Spleen (tissue), 11 donors: ENCODE measurements around the gene QPCT. TPM values are rescaled to one million over a fixed set of nuclear protein-coding genes. Genes with fewer than 3 reads are reported as not detected.

Source experiments
- DNase-seq: peaks from one replicate; pipeline ENCODE4 v3.0.0-alpha.2; 2020
- H3K27ac ChIP-seq, 8 donors: fragments of 200-600 bp; sonication (generic) in 7 of 8; 1 replicate in 4 of 8; 2 replicates in 4 of 8; pipeline versions ENCODE4 v1.5.0 to v1.8.0; 2016 to 2021; ENCODE audit warnings: inconsistent platforms in 4 of 8, mild to moderate bottlenecking in 4 of 8, moderate library complexity in 1 of 8
- H3K27me3 ChIP-seq, 7 donors: fragments of 200-600 bp; sonication (generic) in 6 of 7; replicated peaks in 1 of 7; 1 replicate in 4 of 7; 2 replicates in 3 of 7; pipeline versions ENCODE4 v1.5.0 to v1.8.0; 2016 to 2021; ENCODE audit warnings: inconsistent platforms in 3 of 7, mild to moderate bottlenecking in 1 of 7
- H3K36me3 ChIP-seq, 6 donors: fragments of 200-600 bp; sonication (generic) in 5 of 6; 1 replicate in 4 of 6; 2 replicates in 2 of 6; pipeline versions ENCODE4 v1.5.0 to v1.8.0; 2016 to 2021; ENCODE audit warnings: inconsistent platforms in 2 of 6
- H3K4me1 ChIP-seq, 6 donors: fragments of 200-600 bp; sonication (generic) in 5 of 6; 1 replicate in 3 of 6; 2 replicates in 3 of 6; pipeline versions ENCODE4 v1.5.0 to v1.8.0; 2016 to 2021; ENCODE audit warnings: inconsistent platforms in 3 of 6
- H3K4me3 ChIP-seq, 8 donors: fragments of 200-600 bp; sonication (generic) in 7 of 8; 1 replicate in 4 of 8; 2 replicates in 4 of 8; pipeline versions ENCODE4 v1.5.0 to v1.8.0; 2016 to 2021; ENCODE audit warnings: inconsistent platforms in 4 of 8, mild to moderate bottlenecking in 4 of 8, moderate library complexity in 2 of 8
- H3K9me3 ChIP-seq, 8 donors: fragments of 200-600 bp; sonication (generic) in 7 of 8; 1 replicate in 4 of 8; 2 replicates in 4 of 8; pipeline versions ENCODE4 v1.5.0 to v1.8.0; 2016 to 2021; ENCODE audit warnings: inconsistent platforms in 4 of 8
- POLR2A ChIP-seq, 3 donors: fragments of 450-650 bp; IDR thresholded peaks; one replicate each; pipeline ENCODE4 v1.5.1; 2017; ENCODE audit warnings: antibody characterized with exemption in 3 of 3, mild to moderate bottlenecking in 1 of 3
- POLR2AphosphoS5 ChIP-seq, 3 donors: sonication (generic); formaldehyde crosslinking; IDR thresholded peaks; one replicate each; pipeline ENCODE4 v1.5.1; 2017; ENCODE audit warnings: antibody characterized with exemption in 3 of 3
- WGBS, 5 donors: extraction: QIAGEN DNeasy Blood & Tissue Kit in 3 of 5; methylation state at CpG; one replicate each; pipeline versions ENCODE4 v1.1.5 to v1.1.7; 2013 to 2018; 5-methylcytosine and 5-hydroxymethylcytosine counted together
- intact Hi-C: fragments of 100-400 bp; cut with DNase I; formaldehyde crosslinking; loops from one replicate; pipeline ENCODE4 v1.15.0; 2023; ENCODE audit warnings: low total_unique reads
- polyA plus RNA-seq, 3 donors: library from polyadenylated mRNA; stranded (reverse); fragments of 200-250 nt; gene quantifications; one replicate each; pipeline ENCODE4 v1.2.1, GENCODE V29; 2013
- total RNA-seq, 7 donors: library from RNA; depleted of rRNA in 3 of 7; stranded (reverse); fragments of >200 nt in 3 of 7; fragmentation: NEBNext Ultra II Directional in 4 of 7; extraction: Animal tissue kit (Norgen Biotek cat#: 25700) in 4 of 7; gene quantifications; one replicate each; pipeline versions ENCODE4 v1.1.0 to v1.2.1, GENCODE V29; 2016 to 2021
- TF ChIP-seq, protein P1 (sequence below), 11 experiments: fragments of 200-600 bp in 7 of 11; fragments of 450-650 bp in 4 of 11; sonication (generic) in 4 of 11; IDR thresholded peaks in 8 of 11; conservative IDR thresholded peaks in 3 of 11; 1 replicate in 7 of 11; 2 replicates in 4 of 11; pipeline versions ENCODE4 v1.4.0 to v1.8.0; 2016 to 2021; ENCODE audit warnings: antibody characterized with exemption in 11 of 11, inconsistent platforms in 4 of 11, mild to moderate bottlenecking in 1 of 11
- donor health status: healthy with polysubstance abuse.
- donor health status: DM: no; HTN: no; CAD: no; lungs with moderate emphysema.
- donor health status: DM: no; HTN: no; CAD: no.
- donor health status: Bipolar disorder and iron deficiency.
- donor health status: healthy.
- donor health status: DM: no; HTN: no; CAD: no.
- donor health status: DM: yes; HTN: yes; CAD: no.

QPCT gene
- total and polyA plus RNA-seq, 10 donors: 4.2 to 46.0 (median 19.4) TPM

DNA sequence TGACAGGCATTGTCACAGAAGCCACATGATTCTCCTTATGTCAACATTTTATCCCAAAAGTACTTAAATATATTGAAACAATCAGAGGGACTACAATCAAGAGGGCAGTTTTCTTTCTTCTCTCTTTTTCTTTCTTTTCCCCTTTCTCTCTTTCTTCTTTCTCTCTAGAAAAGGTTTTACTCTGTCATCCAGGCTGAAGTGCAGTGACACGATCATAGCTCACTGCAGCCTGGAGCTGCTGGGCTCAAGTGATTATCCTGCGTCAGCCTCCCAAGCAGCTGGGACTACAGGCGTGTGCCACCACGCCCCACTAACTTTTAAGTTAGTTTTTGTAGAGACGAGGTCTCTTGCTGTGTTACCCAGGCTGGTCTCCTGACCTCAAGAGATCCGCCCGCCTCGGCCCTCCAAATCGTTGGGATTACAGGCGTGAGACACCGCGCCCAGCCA is 18.8 kb upstream of the QPCT start:
- 83 to 90% (median 88%) methylated on average over 12 of the region's 12 CpGs for WGBS, 5 donors
- TF ChIP-seq, protein P1, sequence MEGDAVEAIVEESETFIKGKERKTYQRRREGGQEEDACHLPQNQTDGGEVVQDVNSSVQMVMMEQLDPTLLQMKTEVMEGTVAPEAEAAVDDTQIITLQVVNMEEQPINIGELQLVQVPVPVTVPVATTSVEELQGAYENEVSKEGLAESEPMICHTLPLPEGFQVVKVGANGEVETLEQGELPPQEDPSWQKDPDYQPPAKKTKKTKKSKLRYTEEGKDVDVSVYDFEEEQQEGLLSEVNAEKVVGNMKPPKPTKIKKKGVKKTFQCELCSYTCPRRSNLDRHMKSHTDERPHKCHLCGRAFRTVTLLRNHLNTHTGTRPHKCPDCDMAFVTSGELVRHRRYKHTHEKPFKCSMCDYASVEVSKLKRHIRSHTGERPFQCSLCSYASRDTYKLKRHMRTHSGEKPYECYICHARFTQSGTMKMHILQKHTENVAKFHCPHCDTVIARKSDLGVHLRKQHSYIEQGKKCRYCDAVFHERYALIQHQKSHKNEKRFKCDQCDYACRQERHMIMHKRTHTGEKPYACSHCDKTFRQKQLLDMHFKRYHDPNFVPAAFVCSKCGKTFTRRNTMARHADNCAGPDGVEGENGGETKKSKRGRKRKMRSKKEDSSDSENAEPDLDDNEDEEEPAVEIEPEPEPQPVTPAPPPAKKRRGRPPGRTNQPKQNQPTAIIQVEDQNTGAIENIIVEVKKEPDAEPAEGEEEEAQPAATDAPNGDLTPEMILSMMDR (IDR thresholded peaks at IDR 0.05 in 8 of 11, conservative IDR thresholded peaks at IDR 0.05 in 3 of 11): no peak
- TF ChIP-seq POLR2AphosphoS5 (IDR thresholded peaks at IDR 0.05) (no peak), POLR2A (IDR thresholded peaks at IDR 0.05) (no peak)
- peaks cover 23 to 61% (median 44%) of the 10 kb centered on the region in 6 donors for H3K4me1 ChIP-seq

GRCh38 chr2:37326285-37326684 is 18.1 kb upstream of the QPCT start:
- peak overlapping the region in 7 of 8 donors; percentile 91 to 97 (median 95) for H3K27ac ChIP-seq
- WGBS, 5 donors: 10 to 31% (median 14%) methylated on average over 2 of the region's 2 CpGs
- H3K4me3 ChIP-seq: peak overlapping the region in 2 of 8 donors; percentile 80 to 87
- H3K4me1 ChIP-seq: peaks cover 16 to 55% (median 38%) of the 10 kb centered on the region in 6 donors
- no peaks in the 10 kb centered on the region for H3K36me3 ChIP-seq
- no peak for DNase-seq
- peaks cover 0 to 9% (median 0%) of the 10 kb centered on the region in 7 donors for H3K27me3 ChIP-seq
- TF ChIP-seq POLR2AphosphoS5 (IDR thresholded peaks at IDR 0.05): no peak
- no peak for TF ChIP-seq POLR2A (IDR thresholded peaks at IDR 0.05)
- TF ChIP-seq, protein P1 (IDR thresholded peaks at IDR 0.05 in 8 of 11, conservative IDR thresholded peaks at IDR 0.05 in 3 of 11): no peak
- no peaks in the 10 kb centered on the region for H3K9me3 ChIP-seq
- intact Hi-C loops: no loop called here

More for the DNA sequence above, 18.8 kb upstream of the QPCT start:
- no peaks in the 10 kb centered on the region for H3K9me3 ChIP-seq
- no peaks in the 10 kb centered on the region for H3K36me3 ChIP-seq
- no peak for DNase-seq
- H3K27me3 ChIP-seq: peaks cover 0 to 9% (median 0%) of the 10 kb centered on the region in 7 donors
- intact Hi-C loops: no loop called here
- H3K4me3 ChIP-seq: peak overlapping the region in 7 of 8 donors; percentile 47 to 87 (median 78)
- peak overlapping the region in 7 of 8 donors; percentile 91 to 97 (median 95) for H3K27ac ChIP-seq

- no peak for DNase-seq
- WGBS, 5 donors: 85 to 91% (median 88%) methylated on average over 8 of the region's 8 CpGs
- Histone ChIP-seq H3K27ac (peak overlapping the region in 7 of 8 donors; percentile 91 to 97 (median 95)), H3K36me3 (no peaks in the 10 kb centered on the region), H3K27me3 (peaks cover 0 to 9% (median 0%) of the 10 kb centered on the region in 7 donors), H3K4me3 (peak overlapping the region in 2 of 8 donors; percentile 80 to 87), H3K9me3 (no peaks in the 10 kb centered on the region), H3K4me1 (peaks cover 12 to 47% (median 31%) of the 10 kb centered on the region in 6 donors)
- no peak for TF ChIP-seq POLR2A (IDR thresholded peaks at IDR 0.05)
- no peak for TF ChIP-seq POLR2AphosphoS5 (IDR thresholded peaks at IDR 0.05)
- TF ChIP-seq, protein P1 (IDR thresholded peaks at IDR 0.05 in 8 of 11, conservative IDR thresholded peaks at IDR 0.05 in 3 of 11): no peak
- intact Hi-C loops: no loop called here
Measured at GRCh38 chr2:37326866-37327634, 17.4 kb upstream of the QPCT start.

- peaks cover 0 to 9% (median 0%) of the 10 kb centered on the region in 7 donors for H3K27me3 ChIP-seq
- intact Hi-C loops: no loop called here
- no peak for DNase-seq
Measured at GRCh38 chr2:37330681-37331080, 13.7 kb upstream of the QPCT start.

More at GRCh38 chr2:37330681-37331080, 13.7 kb upstream of the QPCT start:
- Histone ChIP-seq H3K9me3 (no peaks in the 10 kb centered on the region), H3K36me3 (no peaks in the 10 kb centered on the region), H3K4me1 (peaks cover 0 to 19% (median 8%) of the 10 kb centered on the region in 6 donors), H3K4me3 (no peak overlapping the region), H3K27ac (no peak overlapping the region)
- TF ChIP-seq, protein P1 (IDR thresholded peaks at IDR 0.05 in 8 of 11, conservative IDR thresholded peaks at IDR 0.05 in 3 of 11): no peak
- TF ChIP-seq POLR2A (IDR thresholded peaks at IDR 0.05): no peak
- no peak for TF ChIP-seq POLR2AphosphoS5 (IDR thresholded peaks at IDR 0.05)
